Measurements from ENCODE around the gene CGB5.
"Not testable (repeated sequence)": the region's sequence is repeated elsewhere in the genome, so short reads cannot be mapped to it uniquely, and the experiment has no call there.

Gene CGB5

DNA sequence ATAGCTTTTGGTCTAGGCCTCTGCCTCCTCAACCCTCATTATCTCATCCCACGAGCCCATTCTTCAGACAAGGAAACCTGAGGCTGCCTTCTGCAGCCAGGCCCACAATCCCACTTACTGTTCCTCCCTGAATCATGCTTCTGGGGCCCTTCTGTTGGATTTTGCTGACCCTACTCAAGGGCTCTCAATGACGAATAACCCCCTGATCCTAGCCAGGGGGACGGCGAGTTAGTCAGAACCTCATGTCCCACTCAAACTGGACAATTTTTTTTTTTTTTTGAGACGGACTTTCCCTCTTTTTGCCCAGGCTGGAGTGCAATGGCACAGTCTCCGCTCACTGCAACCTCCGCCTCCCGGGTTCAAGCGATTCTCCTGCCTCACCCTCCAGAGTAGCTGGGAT lies 21.5 kb upstream of the CGB5 start:
- no peak for DNase-seq

- not testable (repeated sequence) for DNase-seq
Observed at GRCh38 chr19:49024233-49024632, 19.4 kb upstream of the CGB5 start, which contains the start of gene CGB3. TSS of gene CGB3 (minus strand) at chr19:49024333. CDS start at chr19:49023971, 362 bp downstream.

- DNase-seq: not testable (repeated sequence)
Observed at GRCh38 chr19:49025088-49025487, 18.6 kb upstream of the CGB5 start.

- not testable (repeated sequence) for DNase-seq
Observed at GRCh38 chr19:49025599-49025998, 18.0 kb upstream of the CGB5 start.

DNA sequence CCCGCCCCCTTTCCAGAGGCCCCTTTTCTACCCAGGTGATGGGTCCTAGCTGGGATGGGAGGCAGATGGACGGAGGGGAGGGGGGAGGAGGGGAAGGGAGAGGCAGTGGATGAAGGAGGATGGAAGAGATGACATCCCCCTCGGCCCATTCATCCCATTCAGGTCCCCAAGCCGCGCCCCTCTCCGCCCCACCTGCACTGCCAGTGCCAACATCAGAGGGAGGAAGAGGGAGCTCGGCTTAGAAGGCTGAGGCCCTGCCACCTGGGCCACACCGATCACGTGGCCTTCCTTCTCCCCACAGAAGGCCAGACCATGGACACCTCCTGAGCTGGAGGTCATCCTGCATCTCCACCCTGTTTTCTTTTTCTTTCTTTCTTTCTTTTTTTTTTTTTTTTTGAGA lies 15.0 kb upstream of the CGB5 start:
- not testable (repeated sequence) for DNase-seq

- DNase-seq: not testable (repeated sequence)
Observed at GRCh38 chr19:49029749-49030148, 13.9 kb upstream of the CGB5 start.

GRCh38 chr19:49030323-49030722 lies 13.3 kb upstream of the CGB5 start:
- not testable (repeated sequence) for DNase-seq

- peak; percentile 95 for DNase-seq
Observed at GRCh38 chr19:49031642-49032301, 11.9 kb upstream of the CGB5 start, which contains the start of gene CGB2. TSS of gene CGB2 (plus strand) at chr19:49031890. CDS start at chr19:49032096, 206 bp downstream.

GRCh38 chr19:49036815-49037214 lies 6.8 kb upstream of the CGB5 start, which contains the start of gene CGB1:
TSS of gene CGB1 (minus strand) at chr19:49036895. CDS start at chr19:49036711, 184 bp downstream.
- DNase-seq: peak; percentile 96

- not testable (repeated sequence) for DNase-seq
Observed at GRCh38 chr19:49038111-49038510, 5.5 kb upstream of the CGB5 start.

DNA sequence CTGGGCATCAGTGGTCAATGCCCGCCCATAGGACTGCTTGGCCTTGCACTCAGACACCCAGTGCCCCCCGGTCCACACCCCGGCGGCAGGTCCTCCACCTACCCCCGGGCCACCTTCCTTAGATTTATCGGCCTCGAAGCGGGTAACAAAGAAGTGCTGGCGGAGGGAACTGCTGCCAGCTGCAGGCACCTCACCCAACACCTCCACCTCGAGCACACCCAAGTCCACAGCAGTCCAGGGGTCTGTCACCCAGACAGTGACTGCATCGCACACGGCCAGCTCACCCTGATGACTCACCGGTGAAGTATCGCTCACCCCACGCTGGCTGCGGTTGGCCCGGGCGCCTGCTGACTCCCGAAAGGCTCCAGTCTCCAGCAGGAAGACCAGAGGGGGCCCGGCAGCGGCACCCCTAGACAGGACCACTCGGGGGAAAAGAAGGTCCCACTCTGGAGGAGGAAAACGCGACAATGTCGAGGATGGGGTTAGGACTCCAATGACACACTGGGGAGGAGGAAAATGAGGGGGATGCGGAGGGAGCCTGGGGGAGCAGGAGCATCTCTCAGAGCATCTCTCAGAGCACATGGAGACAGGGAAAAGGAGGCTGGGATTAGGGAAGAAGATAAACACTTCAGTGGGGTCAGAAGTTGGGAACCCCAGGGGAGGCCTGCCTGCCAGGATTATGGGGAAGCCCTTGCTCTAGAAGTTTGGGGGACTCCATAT lies 4.9 kb upstream of the CGB5 start:
- not testable (repeated sequence) for DNase-seq

DNA sequence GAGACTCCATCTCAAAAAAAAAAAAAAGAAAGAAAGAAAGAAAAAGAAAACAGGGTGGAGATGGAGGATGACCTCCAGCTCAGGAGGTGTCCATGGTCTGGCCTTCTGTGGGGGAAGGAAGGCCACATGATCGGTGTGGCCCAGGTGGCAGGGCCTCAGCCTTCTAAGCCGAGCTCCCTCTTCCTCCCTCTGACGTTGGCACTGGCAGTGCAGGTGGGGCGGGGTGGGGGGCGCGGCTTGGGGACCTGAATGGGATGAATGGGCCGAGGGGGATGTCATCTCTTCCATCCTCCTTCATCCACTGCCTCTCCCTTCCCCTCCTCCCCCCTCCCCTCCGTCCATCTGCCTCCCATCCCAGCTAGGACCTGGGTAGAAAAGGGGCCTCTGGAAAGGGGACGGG lies 3.9 kb upstream of the CGB5 start:
- DNase-seq: not testable (repeated sequence)

DNA sequence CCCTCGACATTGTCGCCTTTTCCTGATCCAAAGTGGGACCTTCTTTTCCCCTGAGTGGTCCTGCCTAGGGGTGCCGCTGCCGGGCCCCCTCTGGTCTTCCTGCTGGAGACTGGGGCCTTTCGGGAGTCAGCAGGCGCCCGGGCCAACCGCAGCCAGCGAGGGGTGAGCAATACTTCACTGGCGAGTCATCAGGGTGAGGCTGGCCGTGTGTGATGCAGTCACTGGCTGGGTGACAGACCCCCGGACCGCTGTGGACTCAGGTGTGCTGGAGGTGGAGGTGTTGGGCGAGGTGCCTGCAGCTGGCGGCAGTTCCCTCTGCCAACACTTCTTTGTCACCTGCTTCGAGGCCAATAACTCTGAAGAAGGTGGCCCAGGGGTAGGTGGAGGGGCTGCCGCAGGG lies 1.5 kb upstream of the CGB5 start:
- DNase-seq: no peak

GRCh38 chr19:49042666-49043065 lies 982 bp upstream of the CGB5 start:
- not testable (repeated sequence) for DNase-seq

DNA sequence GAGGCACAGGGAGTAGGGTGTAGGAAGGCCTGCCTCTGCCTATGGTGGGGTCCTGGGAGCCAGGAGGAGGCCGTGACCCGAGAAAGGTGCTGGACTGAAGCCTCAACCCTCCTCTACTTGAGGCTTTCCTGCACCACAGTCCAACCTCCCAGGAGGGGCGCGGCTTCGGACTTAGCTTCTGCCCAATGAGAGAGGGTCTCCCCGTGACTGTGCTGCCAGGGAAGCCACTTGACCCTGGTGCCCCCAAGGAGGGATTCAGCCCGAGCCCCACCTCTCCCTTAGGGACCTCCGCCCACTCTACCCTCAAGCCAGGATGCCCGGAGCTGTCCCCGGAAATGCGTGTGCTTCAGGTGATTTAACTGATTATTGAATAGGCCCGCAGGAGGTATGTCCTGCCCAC lies 5.4 kb downstream of the CGB5 start, which contains the start of gene CGB8:
TSS of gene CGB8 (minus strand) at position 101 of the 400 bp plus-strand sequence. CDS start 372 bp downstream, outside the sequence.
- not testable (repeated sequence) for DNase-seq

GRCh38 chr19:49049834-49050233 lies 6.2 kb downstream of the CGB5 start:
- not testable (repeated sequence) for DNase-seq

GRCh38 chr19:49050376-49051033 lies 6.9 kb downstream of the CGB5 start:
- DNase-seq: not testable (repeated sequence)

DNA sequence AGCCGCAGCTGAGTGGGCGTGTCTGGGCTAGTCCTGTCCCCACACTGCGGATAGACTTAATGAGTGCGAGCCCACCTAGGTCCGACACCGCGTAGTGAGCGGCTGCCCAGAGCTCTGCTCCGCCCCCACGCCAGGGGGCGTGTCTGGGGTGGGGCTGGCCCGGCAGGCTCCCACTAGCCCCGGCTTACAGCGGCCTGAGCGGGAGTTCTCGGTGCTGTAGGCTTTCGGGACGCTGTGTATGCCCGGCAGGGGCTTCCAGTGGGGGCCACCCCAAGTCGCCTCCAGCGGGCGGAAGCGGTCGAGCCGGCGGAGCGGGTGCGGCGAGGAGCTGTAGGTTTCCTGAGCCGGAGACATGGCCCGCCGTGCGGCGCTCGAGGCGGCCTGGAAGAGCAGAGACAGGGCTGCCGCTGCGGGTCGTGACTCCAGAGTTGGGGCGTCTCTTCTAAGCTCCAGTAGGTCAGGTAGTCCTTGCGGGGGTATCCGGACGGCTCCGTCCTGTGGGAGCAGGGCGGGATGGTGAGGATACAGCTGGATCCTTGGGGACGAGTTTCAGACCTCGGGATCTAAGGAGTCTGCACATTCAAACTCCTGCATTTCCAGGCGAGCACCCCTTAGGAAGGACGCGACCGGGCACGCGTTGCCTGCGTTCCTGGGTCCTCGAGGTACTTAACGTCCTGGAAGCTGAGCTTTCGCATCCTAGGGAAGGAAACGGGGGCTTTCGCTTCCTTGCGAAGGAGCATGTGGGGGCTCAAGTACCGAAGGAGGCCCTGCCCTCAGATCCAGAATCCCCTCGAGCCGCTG lies 12.7 kb downstream of the CGB5 start:
- DNase-seq: no peak

DNA sequence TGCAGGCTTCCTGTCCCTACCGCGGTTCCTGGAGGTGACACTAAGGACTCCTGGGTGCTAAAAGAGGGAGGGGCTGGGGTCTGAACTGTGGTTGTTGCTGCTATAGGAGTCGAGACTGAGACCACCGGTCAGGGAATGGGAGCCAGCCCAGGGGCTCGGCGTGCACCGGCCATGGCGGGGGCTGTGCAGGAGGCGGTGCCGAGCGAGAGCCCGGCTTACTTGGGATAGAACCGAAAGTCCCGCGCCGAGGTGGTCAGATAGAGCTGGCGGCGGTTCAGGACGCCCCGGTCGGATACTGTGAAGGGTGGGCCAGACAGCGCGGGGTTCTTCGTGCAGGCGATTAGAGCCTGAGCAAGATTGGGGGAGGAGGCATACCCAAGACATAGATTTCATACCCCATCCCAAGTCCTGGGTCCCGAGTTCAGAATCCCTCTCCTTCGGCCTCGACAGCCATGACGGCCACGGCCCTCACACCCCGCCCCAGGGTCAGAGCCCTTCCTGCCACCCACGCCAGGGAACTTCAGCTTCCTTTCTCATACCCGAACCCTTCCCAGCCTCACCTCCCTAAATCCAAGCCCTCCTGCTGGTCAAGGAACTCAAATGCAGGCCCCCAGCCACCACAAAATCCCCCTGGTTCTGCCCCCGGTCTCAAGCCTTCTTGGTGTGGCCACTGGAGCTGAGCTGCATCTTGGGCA lies 13.4 kb downstream of the CGB5 start:
- not testable (repeated sequence) for DNase-seq

DNA sequence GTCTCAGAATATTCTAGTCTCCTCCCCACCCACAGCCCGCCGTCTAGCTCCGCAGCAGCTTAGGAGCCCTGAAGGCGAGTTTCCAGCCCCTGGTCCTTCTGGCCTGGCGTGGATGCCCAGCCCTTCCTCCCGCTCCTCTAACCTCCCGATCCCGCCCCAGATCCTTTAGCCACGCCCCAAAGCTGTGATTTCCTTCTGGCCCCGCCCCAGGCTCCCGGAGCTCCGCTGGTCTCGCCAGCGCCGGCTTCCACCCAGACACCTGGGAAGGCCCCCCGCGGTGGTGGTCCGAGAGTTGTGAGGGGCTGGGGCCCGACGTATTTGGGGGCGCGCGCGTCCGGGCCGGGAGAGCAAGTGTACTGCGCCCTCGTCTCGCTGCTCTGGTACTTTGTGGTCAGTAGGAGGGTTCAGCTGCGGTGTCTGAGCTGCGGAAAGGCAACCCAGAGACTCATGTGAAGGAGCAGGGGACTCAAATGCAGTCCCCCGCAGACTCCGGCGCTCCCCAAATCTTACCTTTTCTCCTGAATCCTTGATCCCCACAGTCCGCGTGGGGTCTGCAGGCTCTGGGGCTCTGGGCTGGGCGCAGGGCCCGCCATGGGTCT lies 14.1 kb downstream of the CGB5 start, which contains the start of gene CGB7:
TSS of gene CGB7 (minus strand) at position 114 of the 599 bp plus-strand sequence. CDS start 2,374 bp downstream, outside the sequence.
- DNase-seq: no peak

GRCh38 chr19:49058562-49058961 lies 14.9 kb downstream of the CGB5 start:
- no peak for DNase-seq
